ENCODE measurements around the gene UNC13A.

UNC13A gene

GRCh38 chr19:17616961-17617806 lies 71.0 kb downstream of the UNC13A start:
- no peak for TF ChIP-seq PATZ1 (CRISPR knock-in tag; IDR thresholded peaks at IDR 0.05; ENCODE audit: borderline replicate concordance)
- TF ChIP-seq TSHZ2 (CRISPR knock-in tag; IDR thresholded peaks at IDR 0.05), result no peak
- TF ChIP-seq TCF4 (CRISPR knock-in tag; IDR thresholded peaks at IDR 0.05; ENCODE audit: borderline replicate concordance), result no peak
- TF ChIP-seq GLIS3 (CRISPR knock-in tag; IDR thresholded peaks at IDR 0.05), result no peak
- no peak for TF ChIP-seq ESRRG (CRISPR knock-in tag; IDR thresholded peaks at IDR 0.05)
- no peak for TF ChIP-seq RARB (CRISPR knock-in tag; IDR thresholded peaks at IDR 0.05)
- no peak for TF ChIP-seq CSDC2 (CRISPR knock-in tag; IDR thresholded peaks at IDR 0.05)
- no peak; the same call in 2 of the 3 replicates for ATAC-seq

- TF ChIP-seq TSHZ2 (CRISPR knock-in tag; IDR thresholded peaks at IDR 0.05), result no peak
- no peak for TF ChIP-seq TOX (CRISPR knock-in tag; IDR thresholded peaks at IDR 0.05; ENCODE audit: borderline replicate concordance)
- TF ChIP-seq POU6F1 (CRISPR knock-in tag; IDR thresholded peaks at IDR 0.05; ENCODE audit: borderline replicate concordance, low read depth), result no peak
- no peak for TF ChIP-seq ZNF8 (CRISPR knock-in tag; IDR thresholded peaks at IDR 0.05)
- TF ChIP-seq ESRRG (CRISPR knock-in tag; IDR thresholded peaks at IDR 0.05), result no peak
- TF ChIP-seq TCF4 (CRISPR knock-in tag; IDR thresholded peaks at IDR 0.05; ENCODE audit: borderline replicate concordance), result no peak
- TF ChIP-seq PATZ1 (CRISPR knock-in tag; IDR thresholded peaks at IDR 0.05; ENCODE audit: borderline replicate concordance), result no peak
- TF ChIP-seq ISL1 (CRISPR knock-in tag; IDR thresholded peaks at IDR 0.05), result no peak
- TF ChIP-seq OSR1 (CRISPR knock-in tag; IDR thresholded peaks at IDR 0.05), result no peak
- TF ChIP-seq, protein P1, sequence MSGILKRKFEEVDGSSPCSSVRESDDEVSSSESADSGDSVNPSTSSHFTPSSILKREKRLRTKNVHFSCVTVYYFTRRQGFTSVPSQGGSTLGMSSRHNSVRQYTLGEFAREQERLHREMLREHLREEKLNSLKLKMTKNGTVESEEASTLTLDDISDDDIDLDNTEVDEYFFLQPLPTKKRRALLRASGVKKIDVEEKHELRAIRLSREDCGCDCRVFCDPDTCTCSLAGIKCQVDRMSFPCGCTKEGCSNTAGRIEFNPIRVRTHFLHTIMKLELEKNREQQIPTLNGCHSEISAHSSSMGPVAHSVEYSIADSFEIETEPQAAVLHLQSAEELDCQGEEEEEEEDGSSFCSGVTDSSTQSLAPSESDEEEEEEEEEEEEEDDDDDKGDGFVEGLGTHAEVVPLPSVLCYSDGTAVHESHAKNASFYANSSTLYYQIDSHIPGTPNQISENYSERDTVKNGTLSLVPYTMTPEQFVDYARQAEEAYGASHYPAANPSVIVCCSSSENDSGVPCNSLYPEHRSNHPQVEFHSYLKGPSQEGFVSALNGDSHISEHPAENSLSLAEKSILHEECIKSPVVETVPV (CRISPR knock-in tag; IDR thresholded peaks at IDR 0.05), result no peak
- TF ChIP-seq CSDC2 (CRISPR knock-in tag; IDR thresholded peaks at IDR 0.05), result no peak
- TF ChIP-seq ZNF565 (CRISPR knock-in tag; conservative IDR thresholded peaks at IDR 0.05; ENCODE audit: low read depth), result no peak
- TF ChIP-seq, protein P2, sequence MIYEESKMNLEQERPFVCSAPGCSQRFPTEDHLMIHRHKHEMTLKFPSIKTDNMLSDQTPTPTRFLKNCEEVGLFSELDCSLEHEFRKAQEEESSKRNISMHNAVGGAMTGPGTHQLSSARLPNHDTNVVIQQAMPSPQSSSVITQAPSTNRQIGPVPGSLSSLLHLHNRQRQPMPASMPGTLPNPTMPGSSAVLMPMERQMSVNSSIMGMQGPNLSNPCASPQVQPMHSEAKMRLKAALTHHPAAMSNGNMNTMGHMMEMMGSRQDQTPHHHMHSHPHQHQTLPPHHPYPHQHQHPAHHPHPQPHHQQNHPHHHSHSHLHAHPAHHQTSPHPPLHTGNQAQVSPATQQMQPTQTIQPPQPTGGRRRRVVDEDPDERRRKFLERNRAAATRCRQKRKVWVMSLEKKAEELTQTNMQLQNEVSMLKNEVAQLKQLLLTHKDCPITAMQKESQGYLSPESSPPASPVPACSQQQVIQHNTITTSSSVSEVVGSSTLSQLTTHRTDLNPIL (CRISPR knock-in tag; IDR thresholded peaks at IDR 0.05; ENCODE audit: low read depth), result no peak
- TF ChIP-seq BACH2 (CRISPR knock-in tag; IDR thresholded peaks at IDR 0.05; ENCODE audit: borderline replicate concordance), result no peak
- TF ChIP-seq ZFP30 (CRISPR knock-in tag; IDR thresholded peaks at IDR 0.05), result no peak
- TF ChIP-seq ZC3H10 (CRISPR knock-in tag; IDR thresholded peaks at IDR 0.05), result no peak
- no peak for TF ChIP-seq ARNTL (CRISPR knock-in tag; IDR thresholded peaks at IDR 0.05; ENCODE audit: borderline replicate concordance, low read depth)
- TF ChIP-seq ZNF70 (CRISPR knock-in tag; IDR thresholded peaks at IDR 0.05), result no peak
- TF ChIP-seq SNAI2 (CRISPR knock-in tag; IDR thresholded peaks at IDR 0.05), result no peak
- TF ChIP-seq ZFP3 (CRISPR knock-in tag; IDR thresholded peaks at IDR 0.05), result no peak
- no peak for ATAC-seq
Measured at GRCh38 chr19:17616686-17616960, 71.5 kb downstream of the UNC13A start.
